Suprapubic skin (tissue), 4 donors: ENCODE data around the gene TASOR2. TPM values are rescaled to one million over a fixed set of nuclear protein-coding genes. Genes with fewer than 3 reads are reported as not detected.
A peak's percentile ranks its signal among the peaks of the same experiment; 100 is the strongest.

Source experiments
- DNase-seq, 2 donors: peaks; one replicate each; pipeline ENCODE4 v3.0.0-alpha.2; 2019; ENCODE audit warnings: low spot score in 2 of 2
- H3K27ac ChIP-seq: fragments of 200-600 bp; sonication (generic); one replicate; pipeline ENCODE4 v1.5.1; 2019
- H3K27me3 ChIP-seq: fragments of 200-600 bp; sonication (generic); one replicate; pipeline ENCODE4 v1.5.1; 2019
- H3K36me3 ChIP-seq: fragments of 200-600 bp; sonication (generic); one replicate; pipeline ENCODE4 v1.5.1; 2019
- H3K4me1 ChIP-seq: fragments of 200-600 bp; sonication (generic); one replicate; pipeline ENCODE4 v1.5.1; 2019
- H3K4me3 ChIP-seq: fragments of 200-600 bp; sonication (generic); one replicate; pipeline ENCODE4 v1.5.1; 2019; ENCODE audit warnings: mild to moderate bottlenecking
- H3K9me3 ChIP-seq: fragments of 200-600 bp; sonication (generic); one replicate; pipeline ENCODE4 v1.5.1; 2019
- EP300 ChIP-seq: sonication (generic); formaldehyde crosslinking; IDR thresholded peaks from one replicate; pipeline ENCODE4 v1.6.1; 2017; ENCODE audit warnings: antibody characterized with exemption
- POLR2A ChIP-seq, 2 donors: fragments of 450-650 bp; IDR thresholded peaks; one replicate each; pipeline ENCODE4 v1.6.1; 2017; ENCODE audit warnings: antibody characterized with exemption in 2 of 2, mild to moderate bottlenecking in 2 of 2, moderate library complexity in 2 of 2
- POLR2AphosphoS5 ChIP-seq, 3 donors: sonication (generic); formaldehyde crosslinking; IDR thresholded peaks; one replicate each; pipeline ENCODE4 v1.6.1; 2017; ENCODE audit warnings: antibody characterized with exemption in 3 of 3
- WGBS: methylation state at CpG from one replicate; pipeline ENCODE4 v1.1.5; 2018; 5-methylcytosine and 5-hydroxymethylcytosine counted together
- total RNA-seq, 4 donors: library from RNA; depleted of rRNA; stranded (reverse); fragments of >200 nt; gene quantifications; one replicate each; pipeline ENCODE4 v1.1.0, GENCODE V29; 2016
- TF ChIP-seq, protein P1 (sequence below), 2 donors: fragments of 200-600 bp in 1 of 2; fragments of 450-650 bp in 1 of 2; sonication (generic) in 1 of 2; IDR thresholded peaks; one replicate each; pipeline ENCODE4 v1.5.1; 2016 to 2019; ENCODE audit warnings: antibody characterized with exemption in 2 of 2, mild to moderate bottlenecking in 1 of 2, moderate library complexity in 1 of 2

Gene TASOR2
- total RNA-seq, 4 donors from 2014 or later: 49.8 to 78.3 (median 59.9) TPM

DNA sequence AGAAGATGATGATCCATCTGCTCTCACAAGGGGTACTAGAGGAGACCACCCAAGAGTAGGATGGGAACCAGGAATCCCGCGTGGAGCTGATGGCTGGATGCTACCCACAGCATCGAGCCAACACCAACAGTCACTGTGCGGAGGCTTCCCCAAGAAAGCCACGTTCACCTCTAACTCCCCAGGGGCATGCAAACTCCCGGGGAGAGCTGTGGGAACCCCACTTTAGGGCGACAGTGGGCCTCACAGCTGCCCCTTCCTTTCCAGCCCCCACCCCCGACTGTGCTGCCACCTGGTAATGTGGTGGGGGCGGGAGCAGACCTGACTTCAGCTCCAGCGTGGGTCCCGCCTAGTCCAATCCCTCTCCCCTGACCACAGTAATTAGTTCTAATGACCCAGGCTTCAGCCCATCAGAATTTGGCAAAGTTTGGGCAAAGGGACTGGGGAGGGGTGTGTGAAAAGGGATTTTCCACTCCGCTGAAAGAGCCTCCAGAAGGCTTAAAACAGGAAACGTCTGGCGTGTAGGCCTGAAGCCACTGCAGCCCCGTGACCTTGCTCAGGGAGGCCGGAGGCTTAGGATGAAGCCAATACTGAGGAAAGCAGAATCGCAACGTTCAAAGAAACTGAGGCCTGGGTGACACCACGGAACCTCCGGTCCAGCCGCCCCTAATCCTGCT, 38.6 kb upstream of the TASOR2 start:
- Histone ChIP-seq H3K27me3 (no peaks in the 10 kb centered on the region), H3K4me3 (no peak overlapping the region), H3K4me1 (peaks cover 13% of the 10 kb centered on the region), H3K36me3 (peaks cover 52% of the 10 kb centered on the region), H3K27ac (peak overlapping the region; percentile 72), H3K9me3 (no peaks in the 10 kb centered on the region)
- DNase-seq: no peak
- TF ChIP-seq POLR2A (IDR thresholded peaks at IDR 0.05) (no peak), POLR2AphosphoS5 (IDR thresholded peaks at IDR 0.05) (no peak), EP300 (no peak)
- TF ChIP-seq, protein P1, sequence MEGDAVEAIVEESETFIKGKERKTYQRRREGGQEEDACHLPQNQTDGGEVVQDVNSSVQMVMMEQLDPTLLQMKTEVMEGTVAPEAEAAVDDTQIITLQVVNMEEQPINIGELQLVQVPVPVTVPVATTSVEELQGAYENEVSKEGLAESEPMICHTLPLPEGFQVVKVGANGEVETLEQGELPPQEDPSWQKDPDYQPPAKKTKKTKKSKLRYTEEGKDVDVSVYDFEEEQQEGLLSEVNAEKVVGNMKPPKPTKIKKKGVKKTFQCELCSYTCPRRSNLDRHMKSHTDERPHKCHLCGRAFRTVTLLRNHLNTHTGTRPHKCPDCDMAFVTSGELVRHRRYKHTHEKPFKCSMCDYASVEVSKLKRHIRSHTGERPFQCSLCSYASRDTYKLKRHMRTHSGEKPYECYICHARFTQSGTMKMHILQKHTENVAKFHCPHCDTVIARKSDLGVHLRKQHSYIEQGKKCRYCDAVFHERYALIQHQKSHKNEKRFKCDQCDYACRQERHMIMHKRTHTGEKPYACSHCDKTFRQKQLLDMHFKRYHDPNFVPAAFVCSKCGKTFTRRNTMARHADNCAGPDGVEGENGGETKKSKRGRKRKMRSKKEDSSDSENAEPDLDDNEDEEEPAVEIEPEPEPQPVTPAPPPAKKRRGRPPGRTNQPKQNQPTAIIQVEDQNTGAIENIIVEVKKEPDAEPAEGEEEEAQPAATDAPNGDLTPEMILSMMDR (IDR thresholded peaks at IDR 0.05): no peak
- 78% methylated on average over 21 of the region's 21 CpGs for WGBS

DNA sequence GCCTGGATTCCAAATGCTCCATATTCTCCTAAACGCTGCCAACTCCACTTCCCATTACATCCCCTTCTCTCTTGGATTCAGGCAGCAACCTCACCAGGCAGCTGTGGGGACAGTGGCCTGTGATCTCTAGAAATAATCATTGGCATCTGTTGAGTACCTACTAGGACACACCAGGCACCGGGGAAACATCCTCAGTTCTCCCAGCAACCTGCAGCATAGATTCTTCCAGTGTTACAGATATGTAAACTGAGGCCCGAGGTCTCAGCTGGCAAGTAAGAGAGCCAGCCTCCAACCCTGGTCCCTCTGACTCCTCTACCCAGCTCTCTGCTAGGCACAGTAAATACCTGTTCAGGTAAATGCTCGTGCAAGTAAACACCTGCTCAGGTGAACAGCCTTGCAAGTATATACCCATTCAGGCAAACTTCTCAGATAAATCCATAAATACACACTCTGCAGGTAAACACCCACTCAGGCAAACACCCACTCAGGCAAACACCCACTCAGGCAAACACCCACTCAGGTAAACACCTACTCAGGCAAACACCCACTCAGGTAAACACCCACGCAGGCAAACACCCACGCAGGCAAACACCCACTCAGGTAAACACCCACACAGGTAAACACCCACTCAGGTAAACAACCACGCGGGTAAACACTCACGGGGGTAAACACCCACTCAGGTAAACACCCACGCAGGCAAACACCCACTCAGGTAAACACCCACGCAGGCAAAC, 37.0 kb upstream of the TASOR2 start:
- Histone ChIP-seq H3K27ac (no peak overlapping the region), H3K4me3 (no peak overlapping the region), H3K27me3 (no peaks in the 10 kb centered on the region), H3K9me3 (no peaks in the 10 kb centered on the region), H3K4me1 (peaks cover 20% of the 10 kb centered on the region), H3K36me3 (peaks cover 42% of the 10 kb centered on the region)
- TF ChIP-seq EP300 (no peak), POLR2A (IDR thresholded peaks at IDR 0.05) (no peak), POLR2AphosphoS5 (IDR thresholded peaks at IDR 0.05) (no peak)
- TF ChIP-seq, protein P1 (IDR thresholded peaks at IDR 0.05): no peak
- WGBS: 90% methylated on average over 9 of the region's 11 CpGs
- DNase-seq: no peak

DNA sequence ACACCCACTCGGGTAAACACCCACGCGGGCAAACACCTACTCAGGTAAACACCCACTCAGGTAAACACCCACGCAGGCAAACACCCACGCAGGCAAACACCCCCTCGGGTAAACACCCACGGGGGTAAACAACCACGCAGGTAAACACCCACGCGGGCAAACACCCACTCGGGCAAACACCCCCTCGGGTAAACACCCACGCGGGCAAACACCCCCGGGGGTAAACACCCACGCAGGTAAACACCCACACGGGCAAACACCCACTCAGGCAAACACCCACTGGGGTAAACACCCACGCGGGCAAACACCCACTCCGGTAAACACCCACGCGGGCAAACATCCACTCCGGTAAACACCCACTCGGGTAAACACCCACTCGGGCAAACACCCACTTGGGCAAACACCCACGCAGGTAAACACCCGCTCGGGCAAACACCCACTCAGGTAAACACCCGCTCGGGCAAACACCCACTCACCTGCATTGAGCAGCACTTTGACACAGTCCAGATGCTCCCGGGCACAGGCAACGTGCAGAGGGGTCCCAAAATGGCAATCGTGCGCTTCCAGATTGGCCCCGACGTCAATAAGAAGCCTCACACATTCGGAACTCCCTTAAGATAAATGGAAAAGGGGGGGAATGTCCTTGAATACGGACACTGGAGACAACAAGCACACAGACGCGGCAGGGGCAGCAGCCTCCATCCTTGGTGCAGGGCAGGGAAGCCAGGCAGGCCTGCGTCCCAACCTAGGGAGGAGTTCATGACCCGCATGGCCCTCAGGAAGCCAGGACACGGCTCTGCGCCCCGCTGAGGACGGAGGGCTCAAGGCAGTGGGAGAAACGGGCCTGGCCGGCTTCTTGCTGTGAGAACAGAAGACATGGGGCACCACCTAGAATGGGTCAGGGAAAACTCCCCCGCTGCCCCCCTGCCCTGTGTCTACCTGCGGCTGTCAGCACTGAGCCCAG, 35.9 kb upstream of the TASOR2 start:
- TF ChIP-seq POLR2A (IDR thresholded peaks at IDR 0.05) (no peak), POLR2AphosphoS5 (IDR thresholded peaks at IDR 0.05) (no peak), EP300 (no peak)
- TF ChIP-seq, protein P1 (IDR thresholded peaks at IDR 0.05): no peak
- H3K27me3 ChIP-seq: no peaks in the 10 kb centered on the region
- peaks cover 41% of the 10 kb centered on the region for H3K36me3 ChIP-seq
- WGBS: 90% methylated on average over 39 of the region's 50 CpGs
- peaks cover 22% of the 10 kb centered on the region for H3K4me1 ChIP-seq
- no peak overlapping the region for H3K27ac ChIP-seq
- H3K4me3 ChIP-seq: no peak overlapping the region
- H3K9me3 ChIP-seq: no peaks in the 10 kb centered on the region
- DNase-seq: no peak

DNA sequence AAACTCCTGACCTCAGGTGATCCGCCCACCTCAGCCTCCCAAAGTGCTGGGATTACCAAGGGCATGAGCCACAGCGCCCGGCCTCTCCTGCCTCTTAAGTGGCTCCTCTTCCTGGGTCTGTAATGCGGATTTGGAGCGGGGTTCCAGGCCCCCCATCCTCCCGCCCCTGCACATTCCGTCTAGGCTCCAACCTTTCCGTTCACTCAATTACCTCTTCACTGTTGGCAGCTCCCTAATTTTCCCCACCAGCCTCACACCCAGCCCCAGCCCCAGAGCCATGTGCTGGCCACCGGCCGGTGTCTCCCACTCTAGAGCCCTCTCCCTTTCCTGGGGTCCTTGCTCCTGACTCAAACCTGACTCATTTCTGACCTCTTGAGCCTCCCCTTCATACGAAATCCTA, 34.9 kb upstream of the TASOR2 start:
- TF ChIP-seq, protein P1 (IDR thresholded peaks at IDR 0.05): no peak
- TF ChIP-seq POLR2AphosphoS5 (IDR thresholded peaks at IDR 0.05): no peak
- no peak for TF ChIP-seq POLR2A (IDR thresholded peaks at IDR 0.05)
- no peak for TF ChIP-seq EP300
- Histone ChIP-seq H3K27ac (no peak overlapping the region), H3K27me3 (no peaks in the 10 kb centered on the region), H3K9me3 (no peaks in the 10 kb centered on the region), H3K4me3 (no peak overlapping the region), H3K36me3 (peaks cover 37% of the 10 kb centered on the region), H3K4me1 (peaks cover 17% of the 10 kb centered on the region)
- peak in 1 of 2 donors; percentile 64 for DNase-seq
- 97% methylated on average over 11 of the region's 11 CpGs for WGBS
